GM12801 (cell line): ENCODE results near the gene PPIP5K1.

Experiments
- CTCF ChIP-seq: IDR thresholded peaks from one replicate; pipeline ENCODE4 v1.5.1; 2011; ENCODE audit warnings: control low read depth; ENCODE audit not compliant: insufficient read length; ENCODE audit errors: extremely low read depth

The PPIP5K1 gene

GRCh38 chr15:43519196-43519595 is 70.8 kb downstream of the PPIP5K1 start:
- TF ChIP-seq CTCF, result no peak

GRCh38 chr15:43518197-43518761 is 71.7 kb downstream of the PPIP5K1 start:
- TF ChIP-seq CTCF, result no peak

GRCh38 chr15:43517354-43518196 is 72.4 kb downstream of the PPIP5K1 start, which contains the start of gene MAP1A:
Gene MAP1A, plus strand, starts transcription at chr15:43517608. Its CDS starts 3,866 bp downstream, at chr15:43521474.
- no peak for TF ChIP-seq CTCF

GRCh38 chr15:43516801-43517353 is 73.1 kb downstream of the PPIP5K1 start:
- TF ChIP-seq CTCF, result no peak

GRCh38 chr15:43516185-43516584 is 73.8 kb downstream of the PPIP5K1 start:
- TF ChIP-seq CTCF, result no peak

GRCh38 chr15:43515741-43516140 is 74.3 kb downstream of the PPIP5K1 start:
- no peak for TF ChIP-seq CTCF

GRCh38 chr15:43514241-43515057 is 75.6 kb downstream of the PPIP5K1 start:
- no peak for TF ChIP-seq CTCF
